Muscle layer of colon (tissue), 2 donors: ENCODE data around the gene MRAP2.

Experiments
- H3K27ac ChIP-seq: one replicate; pipeline ENCODE4 v1.7.0; 2013; ENCODE audit warnings: low read depth, mild to moderate bottlenecking, low read length, moderate library complexity
- H3K27me3 ChIP-seq, 2 donors: one replicate each; pipeline ENCODE4 v1.7.0; 2013; ENCODE audit warnings: low read length in 2 of 2, mild to moderate bottlenecking in 2 of 2; ENCODE audit not compliant: insufficient read depth in 2 of 2, control insufficient read depth in 1 of 2
- H3K36me3 ChIP-seq: one replicate; pipeline ENCODE4 v1.7.0; 2013; ENCODE audit warnings: mild to moderate bottlenecking, low read length; ENCODE audit not compliant: insufficient read depth
- H3K4me1 ChIP-seq: one replicate; pipeline ENCODE4 v1.7.0; 2013; ENCODE audit warnings: mild to moderate bottlenecking, low read length; ENCODE audit not compliant: insufficient read depth
- H3K4me3 ChIP-seq, 2 donors: one replicate each; pipeline ENCODE4 v1.7.0; 2013; ENCODE audit warnings: low read length in 2 of 2, low read depth in 1 of 2, mild to moderate bottlenecking in 1 of 2, moderate library complexity in 1 of 2
- H3K9ac ChIP-seq: one replicate; pipeline ENCODE4 v1.7.0; 2013; ENCODE audit warnings: low read length
- H3K9me3 ChIP-seq: one replicate; pipeline ENCODE4 v1.7.0; 2013; ENCODE audit warnings: mild to moderate bottlenecking, low read length
- donor health status: abdominal sarcoma.
- donor health status: Adenocarcinoma of cecum.

The MRAP2 gene, protein sequence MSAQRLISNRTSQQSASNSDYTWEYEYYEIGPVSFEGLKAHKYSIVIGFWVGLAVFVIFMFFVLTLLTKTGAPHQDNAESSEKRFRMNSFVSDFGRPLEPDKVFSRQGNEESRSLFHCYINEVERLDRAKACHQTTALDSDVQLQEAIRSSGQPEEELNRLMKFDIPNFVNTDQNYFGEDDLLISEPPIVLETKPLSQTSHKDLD

DNA sequence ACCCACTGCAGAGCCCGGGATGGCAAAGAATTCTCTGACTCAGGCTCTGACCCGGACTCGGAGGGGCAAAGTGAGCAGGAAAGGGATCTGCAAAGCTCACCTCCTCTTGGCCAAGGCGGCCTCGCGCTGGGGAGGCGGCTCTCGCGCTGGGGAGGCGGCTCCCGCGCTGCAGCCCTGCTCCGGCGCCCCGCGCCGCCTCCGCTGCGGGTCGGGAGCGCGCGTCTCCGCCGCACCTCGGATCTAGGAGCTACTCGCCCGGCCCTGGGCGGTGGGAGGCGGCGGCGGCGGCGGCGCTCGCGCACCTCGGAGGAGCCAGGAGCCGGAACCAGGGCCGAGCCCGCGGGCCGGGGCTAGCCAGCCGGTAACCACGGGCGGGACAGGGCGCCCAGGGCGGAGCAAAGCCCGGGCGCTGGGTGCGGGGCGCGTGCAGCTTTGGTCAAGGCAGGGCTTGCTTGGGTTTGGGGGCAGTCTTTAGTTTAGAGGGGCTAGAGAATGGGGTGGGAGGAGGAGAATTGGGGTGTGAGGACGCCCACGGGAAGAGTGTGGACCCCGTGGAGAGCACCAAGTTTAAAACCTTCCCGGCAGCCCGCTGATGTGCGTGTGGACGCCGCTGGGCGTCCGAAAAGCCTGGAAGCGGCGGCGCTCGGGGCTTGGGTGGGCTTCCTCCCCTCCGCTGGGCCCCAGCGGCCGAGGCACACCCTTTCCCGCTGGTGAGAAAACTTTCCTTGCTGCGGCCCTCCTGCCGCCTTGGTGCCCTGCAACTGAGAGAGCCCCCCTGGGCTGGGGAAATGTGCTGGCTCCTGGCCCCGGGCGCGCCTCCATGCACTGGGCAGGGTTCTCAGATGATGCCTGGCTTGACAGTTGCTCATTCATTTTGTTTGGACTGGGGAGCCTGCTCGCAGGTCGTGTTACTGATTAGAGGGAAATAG is at the start of gene MRAP2:
MRAP2 (plus strand) TSS at position 250 of the 929 bp plus-strand sequence. CDS start 21,547 bp downstream, outside the sequence.
- no peaks in the 10 kb centered on the region for H3K9me3 ChIP-seq
- no peak within 1 kb of the TSS for H3K9ac ChIP-seq
- no peaks in the 10 kb centered on the region for H3K36me3 ChIP-seq
- peaks cover 0 to 16% of the 10 kb centered on the region in 2 donors for H3K27me3 ChIP-seq
- H3K27ac ChIP-seq = no peak within 1 kb of the TSS
- peak within 1 kb of the TSS; percentile 38 to 50 for H3K4me3 ChIP-seq
- peaks cover 5% of the 10 kb centered on the region for H3K4me1 ChIP-seq

- no peak overlapping the region for H3K27ac ChIP-seq
- H3K4me1 ChIP-seq = no peaks in the 10 kb centered on the region
- H3K9ac ChIP-seq = no peak overlapping the region
- no peak overlapping the region for H3K4me3 ChIP-seq
- no peaks in the 10 kb centered on the region for H3K9me3 ChIP-seq
- H3K27me3 ChIP-seq = no peaks in the 10 kb centered on the region
- no peaks in the 10 kb centered on the region for H3K36me3 ChIP-seq
These were observed 49.2 kb upstream of the MRAP2 start for GRCh38 chr6:83984411-83984810.

- no peak overlapping the region for H3K9ac ChIP-seq
- H3K36me3 ChIP-seq = no peaks in the 10 kb centered on the region
- no peak overlapping the region for H3K4me3 ChIP-seq
- H3K27ac ChIP-seq = no peak overlapping the region
- H3K4me1 ChIP-seq = no peaks in the 10 kb centered on the region
- no peaks in the 10 kb centered on the region for H3K9me3 ChIP-seq
- H3K27me3 ChIP-seq = no peaks in the 10 kb centered on the region
These were observed 48.3 kb upstream of the MRAP2 start for GRCh38 chr6:83985308-83985713.

GRCh38 chr6:83985715-83986114 is 47.9 kb upstream of the MRAP2 start:
- Histone ChIP-seq H3K27ac (no peak overlapping the region), H3K9ac (no peak overlapping the region), H3K4me3 (no peak overlapping the region), H3K36me3 (no peaks in the 10 kb centered on the region), H3K9me3 (no peaks in the 10 kb centered on the region), H3K4me1 (no peaks in the 10 kb centered on the region), H3K27me3 (no peaks in the 10 kb centered on the region)

DNA sequence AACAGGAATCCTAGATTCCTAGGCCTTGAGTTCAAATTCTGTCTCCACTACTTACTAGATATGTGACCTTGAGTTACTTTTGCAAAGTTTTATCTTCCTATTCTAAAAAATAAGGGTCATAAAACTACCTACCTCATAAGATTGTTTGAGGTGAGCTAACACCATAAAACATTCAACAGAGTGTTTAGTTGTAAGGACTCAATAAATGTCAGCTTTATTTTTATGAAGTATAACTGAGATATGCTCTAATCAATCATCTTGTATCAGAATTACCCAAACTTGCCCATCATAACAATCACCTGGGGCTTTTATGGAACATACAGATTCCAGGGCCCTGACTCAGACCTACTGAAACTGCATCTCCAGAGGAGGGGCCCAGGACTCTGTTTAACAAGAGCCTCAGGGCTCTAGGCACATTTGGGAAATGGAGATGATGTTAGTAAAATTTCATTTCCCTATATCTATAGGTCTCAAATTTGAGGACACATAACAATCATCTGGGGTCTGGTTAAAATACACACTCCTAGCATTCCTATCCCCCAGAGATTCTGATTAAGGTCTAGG is 35.5 kb upstream of the MRAP2 start:
- no peaks in the 10 kb centered on the region for H3K4me1 ChIP-seq
- H3K9me3 ChIP-seq = no peaks in the 10 kb centered on the region
- no peak overlapping the region for H3K27ac ChIP-seq
- H3K36me3 ChIP-seq = no peaks in the 10 kb centered on the region
- no peaks in the 10 kb centered on the region for H3K27me3 ChIP-seq
- no peak overlapping the region for H3K9ac ChIP-seq
- H3K4me3 ChIP-seq = no peak overlapping the region

GRCh38 chr6:84001119-84001518 is 32.5 kb upstream of the MRAP2 start:
- Histone ChIP-seq H3K9ac (no peak overlapping the region), H3K4me3 (no peak overlapping the region), H3K27ac (no peak overlapping the region), H3K27me3 (no peaks in the 10 kb centered on the region), H3K36me3 (no peaks in the 10 kb centered on the region), H3K9me3 (no peaks in the 10 kb centered on the region), H3K4me1 (no peaks in the 10 kb centered on the region)

DNA sequence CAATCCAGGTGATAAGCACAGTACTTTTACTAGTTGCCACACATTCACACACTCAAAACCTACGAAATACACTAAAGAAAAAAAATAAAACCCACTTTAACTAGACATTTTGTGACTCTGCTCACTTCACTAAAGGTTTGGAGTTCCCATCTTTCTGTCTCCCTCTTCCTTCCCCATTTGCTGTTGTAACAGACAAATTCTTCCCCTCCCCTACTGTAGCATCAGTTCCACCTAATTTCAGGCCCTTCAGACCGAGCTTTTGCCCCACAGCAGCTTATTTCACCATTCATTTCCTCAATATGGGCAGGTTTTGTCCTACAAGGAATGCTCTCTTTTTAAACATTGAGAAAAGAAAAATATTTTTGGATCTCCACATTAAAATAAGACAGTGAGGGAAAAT is 31.3 kb upstream of the MRAP2 start:
- Histone ChIP-seq H3K4me1 (no peaks in the 10 kb centered on the region), H3K27ac (no peak overlapping the region), H3K9me3 (no peaks in the 10 kb centered on the region), H3K36me3 (no peaks in the 10 kb centered on the region), H3K9ac (no peak overlapping the region), H3K27me3 (no peaks in the 10 kb centered on the region), H3K4me3 (no peak overlapping the region)

GRCh38 chr6:84003131-84003530 is 30.4 kb upstream of the MRAP2 start:
- no peaks in the 10 kb centered on the region for H3K36me3 ChIP-seq
- H3K4me3 ChIP-seq = no peak overlapping the region
- no peaks in the 10 kb centered on the region for H3K27me3 ChIP-seq
- H3K9me3 ChIP-seq = no peaks in the 10 kb centered on the region
- no peak overlapping the region for H3K9ac ChIP-seq
- no peak overlapping the region for H3K27ac ChIP-seq
- no peaks in the 10 kb centered on the region for H3K4me1 ChIP-seq

GRCh38 chr6:84003654-84004053 is 29.9 kb upstream of the MRAP2 start:
- no peak overlapping the region for H3K9ac ChIP-seq
- no peak overlapping the region for H3K4me3 ChIP-seq
- no peaks in the 10 kb centered on the region for H3K4me1 ChIP-seq
- no peaks in the 10 kb centered on the region for H3K9me3 ChIP-seq
- H3K27ac ChIP-seq = no peak overlapping the region
- H3K27me3 ChIP-seq = no peaks in the 10 kb centered on the region
- no peaks in the 10 kb centered on the region for H3K36me3 ChIP-seq

DNA sequence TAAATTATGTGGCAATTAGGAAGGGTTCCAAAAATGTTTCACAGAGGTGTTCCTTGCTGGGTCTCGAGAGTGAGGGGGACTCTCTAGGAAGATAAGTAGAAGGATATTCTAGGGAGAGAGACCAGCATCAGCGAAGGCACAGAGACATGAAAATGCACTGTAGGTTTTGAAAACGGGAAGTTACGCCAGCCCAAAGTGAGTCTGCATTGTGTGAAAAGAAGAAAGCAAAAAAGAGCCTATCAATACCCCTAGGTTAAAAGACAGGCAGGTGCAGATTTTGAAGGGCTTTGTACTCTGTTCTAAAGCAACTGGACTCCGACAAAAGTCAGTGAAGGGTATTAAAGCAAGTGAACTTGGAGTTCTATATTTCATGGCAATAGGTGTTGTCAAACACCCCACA is 25.7 kb upstream of the MRAP2 start:
- H3K9me3 ChIP-seq = no peaks in the 10 kb centered on the region
- H3K27me3 ChIP-seq = no peaks in the 10 kb centered on the region
- no peak overlapping the region for H3K27ac ChIP-seq
- H3K36me3 ChIP-seq = no peaks in the 10 kb centered on the region
- H3K4me3 ChIP-seq = no peak overlapping the region
- H3K4me1 ChIP-seq = no peaks in the 10 kb centered on the region
- no peak overlapping the region for H3K9ac ChIP-seq

DNA sequence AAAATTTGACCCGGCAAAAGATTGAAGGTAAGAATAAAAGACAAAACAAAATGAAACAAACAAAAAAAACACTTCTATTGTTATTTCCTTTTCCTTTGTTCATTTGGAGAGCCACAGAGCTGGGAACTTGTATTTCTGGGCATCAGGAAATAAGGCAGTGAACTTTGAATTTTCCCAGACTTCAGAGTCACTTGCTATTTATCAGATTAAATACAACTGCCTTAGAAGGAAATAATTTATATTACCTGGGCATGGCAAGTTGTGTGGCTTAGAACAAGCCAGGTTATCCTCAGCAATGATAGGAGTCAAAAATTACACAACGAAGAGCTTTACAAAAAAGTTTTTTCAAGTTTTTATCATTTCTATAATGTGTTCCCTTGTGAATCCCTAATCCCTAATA is 20.2 kb upstream of the MRAP2 start:
- H3K4me1 ChIP-seq = no peaks in the 10 kb centered on the region
- no peaks in the 10 kb centered on the region for H3K27me3 ChIP-seq
- H3K27ac ChIP-seq = no peak overlapping the region
- no peaks in the 10 kb centered on the region for H3K36me3 ChIP-seq
- no peaks in the 10 kb centered on the region for H3K9me3 ChIP-seq
- no peak overlapping the region for H3K4me3 ChIP-seq
- no peak overlapping the region for H3K9ac ChIP-seq
